K562 (cell line): Measurements from ENCODE around the gene PCBP4. TPM values are rescaled to one million over a fixed set of nuclear protein-coding genes. Genes with fewer than 3 reads are reported as not detected.

Experiments used
- BDP1 ChIP-seq: IDR thresholded peaks from 3 replicates; pipeline ENCODE4 v1.6.1; 2011; ENCODE audit not compliant: insufficient read length, insufficient read depth
- BMI1 ChIP-seq: fragments of 150-350 bp; IDR thresholded peaks from 2 replicates; pipeline ENCODE4 v1.6.1; 2014; ENCODE audit warnings: low read length
- CBFB ChIP-seq: sonication (generic); formaldehyde crosslinking; IDR thresholded peaks from 2 replicates; pipeline ENCODE4 v1.4.0; 2020; ENCODE audit warnings: mild to moderate bottlenecking, missing genetic modification reagents
- EP300 ChIP-seq: IDR thresholded peaks from 2 replicates; pipeline ENCODE4 v1.6.1; 2012; ENCODE audit warnings: low read length, improper control_type of control experiment
- FIP1L1 ChIP-seq: fragments of 200-400 bp; formaldehyde crosslinking; IDR thresholded peaks from 2 replicates; pipeline ENCODE4 v1.6.1; 2018; ENCODE audit warnings: mild to moderate bottlenecking, low read depth, low read length; ENCODE audit not compliant: poor library complexity, severe bottlenecking
- FOXO4 ChIP-seq: fragments of 450-650 bp; formaldehyde crosslinking; IDR thresholded peaks from 2 replicates; pipeline ENCODE4 v1.4.0; 2020; ENCODE audit warnings: mild to moderate bottlenecking, moderate library complexity
- GTF2F1 ChIP-seq: IDR thresholded peaks from 2 replicates; pipeline ENCODE4 v1.6.1; 2011; ENCODE audit warnings: low read depth, low read length, improper control_type of control experiment
- MAFF ChIP-seq: IDR thresholded peaks from 2 replicates; pipeline ENCODE4 v1.6.1; 2012; ENCODE audit warnings: low read length, improper control_type of control experiment
- NFRKB ChIP-seq: fragments of 450-650 bp; IDR thresholded peaks from 2 replicates; pipeline ENCODE4 v1.6.1; 2016; ENCODE audit warnings: low read depth
- NR1H2 ChIP-seq: sonication (generic); formaldehyde crosslinking; IDR thresholded peaks from 2 replicates; pipeline ENCODE4 v1.4.0; 2020; ENCODE audit warnings: mild to moderate bottlenecking, missing genetic modification reagents
- RAD51 ChIP-seq: fragments of 450-650 bp; IDR thresholded peaks from 2 replicates; pipeline ENCODE4 v1.7.1; 2016; ENCODE audit warnings: low read depth, mild to moderate bottlenecking, borderline replicate concordance
- SNAPC5 ChIP-seq: fragments of 250-450 bp; sonication (Bioruptor Pico); IDR thresholded peaks from 2 replicates; pipeline ENCODE4 v1.8.0; 2021; ENCODE audit warnings: moderate library complexity, mild to moderate bottlenecking, inconsistent platforms
- SPI1 ChIP-seq: IDR thresholded peaks from 2 replicates; pipeline ENCODE4 v1.6.1; 2011; ENCODE audit warnings: low read depth, low read length, control low read depth, borderline replicate concordance
- STAT6 ChIP-seq: sonication (generic); formaldehyde crosslinking; IDR thresholded peaks from 2 replicates; pipeline ENCODE4 v1.8.1; 2023; ENCODE audit warnings: mild to moderate bottlenecking, missing genetic modification reagents
- TGIF2 ChIP-seq: sonication (generic); formaldehyde crosslinking; IDR thresholded peaks from 2 replicates; pipeline ENCODE4 v1.8.1; 2022; ENCODE audit warnings: mild to moderate bottlenecking, missing genetic modification reagents, moderate library complexity
- YBX1 ChIP-seq: fragments of 450-650 bp; IDR thresholded peaks from 2 replicates; pipeline ENCODE4 v1.7.1; 2016; ENCODE audit warnings: mild to moderate bottlenecking
- ZBTB17 ChIP-seq: fragments of 450-650 bp; formaldehyde crosslinking; IDR thresholded peaks from 2 replicates; pipeline ENCODE4 v1.4.0; 2020; ENCODE audit warnings: mild to moderate bottlenecking
- ZBTB34 ChIP-seq: fragments of 250-450 bp; sonication (Bioruptor Pico); IDR thresholded peaks from 2 replicates; pipeline ENCODE4 v1.8.0; 2021; ENCODE audit warnings: mild to moderate bottlenecking, moderate library complexity
- ZC3H8 ChIP-seq: fragments of 450-650 bp; IDR thresholded peaks from 2 replicates; pipeline ENCODE4 v1.6.1; 2017
- ZNF395 ChIP-seq: fragments of 200-800 bp; sonication (Bioruptor generic); IDR thresholded peaks from 2 replicates; pipeline ENCODE4 v1.6.1; 2017; ENCODE audit warnings: missing genetic modification characterization, missing compliant biosample characterization
- ZNF408 ChIP-seq: fragments of 250-450 bp; sonication (Bioruptor Pico); IDR thresholded peaks from 2 replicates; pipeline ENCODE4 v1.4.0; 2020; ENCODE audit warnings: low read depth, mild to moderate bottlenecking, moderate library complexity
- ZNF431 ChIP-seq: sonication (generic); formaldehyde crosslinking; IDR thresholded peaks from 2 replicates; pipeline ENCODE4 v1.8.0; 2022; ENCODE audit warnings: mild to moderate bottlenecking, missing genetic modification reagents
- polyA plus RNA-seq, 8 experiments: library from polyadenylated mRNA; depleted of rRNA in 4 of 8; stranded (reverse) in 5 of 8; unstranded in 3 of 8; fragments of >200 nt; fragmentation: Nextera tagmentation in 2 of 8; fragmentation: Illumina TruSeq in 1 of 8; extraction: Ambion mirVana in 2 of 8; extraction: Trizol in 1 of 8; gene quantifications; 2 replicates each; pipeline versions ENCODE4 v1.2.1 to v1.2.3, GENCODE V29; 2011 to 2014; ENCODE audit warnings: inconsistent platforms in 1 of 8, missing spikeins in 1 of 8
- total RNA-seq, 7 experiments: library from RNA; depleted of rRNA in 6 of 7; stranded (reverse); fragments of >200 nt in 6 of 7; fragmentation: Illumina TruSeq in 2 of 7; extraction: Trizol in 2 of 7; gene quantifications; 2 replicates each; pipeline versions ENCODE4 v1.2.1 to v1.2.3, GENCODE V29; 2011 to 2021; ENCODE audit warnings: low replicate concordance in 1 of 7

Gene PCBP4
- total and polyA plus RNA-seq, 9 of the 15 experiments (the other 6 are each of a cell fraction or from before 2014, with no cell fraction given), result 0.06 to 5.8 (median 2.6) TPM

GRCh38 chr3:51982838-51983577 lies 15.8 kb upstream of the PCBP4 start, which contains the start of gene ACY1 (continued):
- no peak for TF ChIP-seq STAT6 (CRISPR knock-in tag)
- TF ChIP-seq RAD51, result peak; percentile 76
- TF ChIP-seq MAFF, result no peak
- no peak for TF ChIP-seq NR1H2
- TF ChIP-seq ZNF395 (CRISPR knock-in tag), result peak; percentile 53; the same call in 1 of the 2 replicates
- 0 out of 2 replicates have a peak, but pooled peaks have one; percentile 59 for TF ChIP-seq TGIF2 (CRISPR knock-in tag)
- no peak for TF ChIP-seq SNAPC5 (CRISPR knock-in tag)
- no peak for TF ChIP-seq BDP1
- no peak; the same call in 1 of the 2 replicates for TF ChIP-seq EP300
- no peak for TF ChIP-seq ZNF431 (CRISPR knock-in tag)
- no peak for TF ChIP-seq YBX1
- TF ChIP-seq BMI1, result no peak
- TF ChIP-seq GTF2F1, result 0 out of 2 replicates have a peak, but pooled peaks have one; percentile 26
- TF ChIP-seq SPI1, result no peak
- no peak for TF ChIP-seq ZC3H8
- TF ChIP-seq FIP1L1, result no peak
- no peak for TF ChIP-seq ZBTB17 (CRISPR knock-in tag)
- TF ChIP-seq ZBTB34 (CRISPR knock-in tag), result no peak
- TF ChIP-seq NFRKB, result no peak
- no peak for TF ChIP-seq ZNF408 (CRISPR knock-in tag)
- TF ChIP-seq FOXO4 (CRISPR knock-in tag), result no peak
- no peak for TF ChIP-seq CBFB (CRISPR knock-in tag)
